ENCODE results near the gene METAP1.

- TF ChIP-seq, protein P1, sequence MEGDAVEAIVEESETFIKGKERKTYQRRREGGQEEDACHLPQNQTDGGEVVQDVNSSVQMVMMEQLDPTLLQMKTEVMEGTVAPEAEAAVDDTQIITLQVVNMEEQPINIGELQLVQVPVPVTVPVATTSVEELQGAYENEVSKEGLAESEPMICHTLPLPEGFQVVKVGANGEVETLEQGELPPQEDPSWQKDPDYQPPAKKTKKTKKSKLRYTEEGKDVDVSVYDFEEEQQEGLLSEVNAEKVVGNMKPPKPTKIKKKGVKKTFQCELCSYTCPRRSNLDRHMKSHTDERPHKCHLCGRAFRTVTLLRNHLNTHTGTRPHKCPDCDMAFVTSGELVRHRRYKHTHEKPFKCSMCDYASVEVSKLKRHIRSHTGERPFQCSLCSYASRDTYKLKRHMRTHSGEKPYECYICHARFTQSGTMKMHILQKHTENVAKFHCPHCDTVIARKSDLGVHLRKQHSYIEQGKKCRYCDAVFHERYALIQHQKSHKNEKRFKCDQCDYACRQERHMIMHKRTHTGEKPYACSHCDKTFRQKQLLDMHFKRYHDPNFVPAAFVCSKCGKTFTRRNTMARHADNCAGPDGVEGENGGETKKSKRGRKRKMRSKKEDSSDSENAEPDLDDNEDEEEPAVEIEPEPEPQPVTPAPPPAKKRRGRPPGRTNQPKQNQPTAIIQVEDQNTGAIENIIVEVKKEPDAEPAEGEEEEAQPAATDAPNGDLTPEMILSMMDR (conservative IDR thresholded peaks at IDR 0.05) = no peak
- TF ChIP-seq ZFX (IDR thresholded peaks at IDR 0.05) = no peak
These were observed 75.6 kb downstream of the METAP1 start for GRCh38 chr4:99071159-99071558.

All from C4-2B (cell line).